ENCODE data around the gene HTATSF1.

HTATSF1 gene

DNA sequence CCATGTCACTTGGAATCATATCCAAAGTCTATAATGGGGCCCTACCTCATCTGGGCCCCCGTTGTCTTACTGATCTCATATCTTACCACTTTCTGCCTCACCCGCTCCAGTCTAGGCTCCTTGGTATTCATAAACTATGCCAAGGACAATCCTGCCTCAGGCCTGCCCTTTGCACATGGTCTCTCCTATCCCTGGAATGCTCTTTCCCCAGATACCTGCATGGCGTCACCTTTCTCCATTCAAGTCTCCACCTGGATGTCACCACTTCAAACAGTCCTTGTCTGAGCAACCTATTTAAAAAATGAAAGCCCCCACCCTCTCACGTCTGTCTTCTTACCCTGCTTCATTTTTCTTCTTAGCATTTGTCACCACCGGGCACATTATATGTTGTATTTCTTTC, 42.8 kb downstream of the HTATSF1 start:
- Histone ChIP-seq H3K23ac (ENCODE audit: low read length in 2 of 2) (no peak overlapping the region), H3K4ac (ENCODE audit: low read depth in 1 of 2, low read length in 2 of 2) (no peak overlapping the region), H3K27me3 (ENCODE audit: control insufficient read depth in 1 of 2, insufficient read depth in 1 of 2, low read length in 2 of 2) (peaks cover 0 to 26% of the 10 kb centered on the region in 2 experiments), H3K18ac (ENCODE audit: low read depth in 1 of 2, low read length in 2 of 2) (no peak overlapping the region), H4K91ac (ENCODE audit: low read length) (no peak overlapping the region), H4K8ac (ENCODE audit: low read length) (no peak overlapping the region), H3K4me3 (ENCODE audit: insufficient read depth in 1 of 2, low read depth in 1 of 2, low read length in 2 of 2) (no peak overlapping the region), H2BK12ac (ENCODE audit: low read length in 2 of 2) (no peak overlapping the region), H2AFZ (ENCODE audit: low read depth, low read length) (no peak overlapping the region), H2BK5ac (ENCODE audit: low read depth, low read length, poor library complexity, severe bottlenecking) (no peak overlapping the region), H2AK5ac (ENCODE audit: low read length, severe bottlenecking) (no peak overlapping the region), H2BK120ac (ENCODE audit: low read depth, low read length) (no peak overlapping the region), H3K27ac (ENCODE audit: low read length, poor library complexity, severe bottlenecking) (no peak overlapping the region), H3K4me2 (ENCODE audit: low read length, poor library complexity, severe bottlenecking) (no peak overlapping the region), H3K9ac (ENCODE audit: low read length) (no peak overlapping the region), H3K9me3 (ENCODE audit: control insufficient read depth, low read length) (no peaks in the 10 kb centered on the region), H3K14ac (ENCODE audit: low read length in 2 of 2) (no peak overlapping the region), H3K4me1 (ENCODE audit: control insufficient read depth, insufficient read depth, low read depth, low read length) (no peaks in the 10 kb centered on the region), H3K36me3 (ENCODE audit: control insufficient read depth in 1 of 2, insufficient read depth in 2 of 2, low read depth in 1 of 2, low read length in 2 of 2) (no peaks in the 10 kb centered on the region), H3K79me1 (replicated peaks; ENCODE audit: low read length, poor library complexity, severe bottlenecking) (no peaks in the 10 kb centered on the region), H2BK15ac (ENCODE audit: low read depth, poor library complexity, severe bottlenecking) (no peak overlapping the region)
- no peak for DNase-seq
- WGBS: 68% methylated on average over 5 of the region's 5 CpGs

DNA sequence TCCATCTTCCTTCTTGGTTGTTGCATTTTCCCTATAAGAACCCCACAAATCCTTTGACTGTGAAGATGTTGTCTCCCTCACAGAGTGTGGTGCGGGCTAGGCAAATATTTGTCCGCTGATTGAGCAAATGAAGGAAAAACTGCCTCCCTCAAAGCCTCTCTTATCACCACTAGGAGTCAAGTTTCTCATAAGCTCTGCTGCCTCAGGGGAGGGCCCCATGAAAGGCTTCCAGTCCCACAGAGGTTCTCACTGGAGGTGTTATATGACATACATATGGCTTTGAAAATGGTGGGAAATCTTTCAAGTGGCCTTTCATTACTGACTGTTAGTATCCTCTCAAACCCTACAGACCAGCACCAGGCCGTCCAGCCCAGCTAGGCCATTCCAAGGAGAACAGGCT, 43.9 kb downstream of the HTATSF1 start:
- H3K14ac ChIP-seq (ENCODE audit: low read length in 2 of 2): no peak overlapping the region
- H2AFZ ChIP-seq (ENCODE audit: low read depth, low read length): no peak overlapping the region
- no peaks in the 10 kb centered on the region for H3K9me3 ChIP-seq (ENCODE audit: control insufficient read depth, low read length)
- 82% methylated on average over 3 of the region's 3 CpGs for WGBS
- no peaks in the 10 kb centered on the region for H3K4me1 ChIP-seq (ENCODE audit: control insufficient read depth, insufficient read depth, low read depth, low read length)
- H2BK5ac ChIP-seq (ENCODE audit: low read depth, low read length, poor library complexity, severe bottlenecking): no peak overlapping the region
- no peaks in the 10 kb centered on the region for H3K79me1 ChIP-seq (replicated peaks; ENCODE audit: low read length, poor library complexity, severe bottlenecking)
- H4K8ac ChIP-seq (ENCODE audit: low read length): no peak overlapping the region
- H4K91ac ChIP-seq (ENCODE audit: low read length): no peak overlapping the region
- peaks cover 0 to 26% of the 10 kb centered on the region in 2 experiments for H3K27me3 ChIP-seq (ENCODE audit: control insufficient read depth in 1 of 2, insufficient read depth in 1 of 2, low read length in 2 of 2)
- H2BK15ac ChIP-seq (ENCODE audit: low read depth, poor library complexity, severe bottlenecking): no peak overlapping the region
- no peak overlapping the region for H2AK5ac ChIP-seq (ENCODE audit: low read length, severe bottlenecking)
- no peak overlapping the region for H2BK120ac ChIP-seq (ENCODE audit: low read depth, low read length)
- no peak overlapping the region for H3K23ac ChIP-seq (ENCODE audit: low read length in 2 of 2)
- no peak overlapping the region for H3K4me2 ChIP-seq (ENCODE audit: low read length, poor library complexity, severe bottlenecking)
- H3K9ac ChIP-seq (ENCODE audit: low read length): no peak overlapping the region
- no peak overlapping the region for H2BK12ac ChIP-seq (ENCODE audit: low read length in 2 of 2)
- no peak overlapping the region for H3K18ac ChIP-seq (ENCODE audit: low read depth in 1 of 2, low read length in 2 of 2)
- H3K36me3 ChIP-seq (ENCODE audit: control insufficient read depth in 1 of 2, insufficient read depth in 2 of 2, low read depth in 1 of 2, low read length in 2 of 2): no peaks in the 10 kb centered on the region
- no peak overlapping the region for H3K4me3 ChIP-seq (ENCODE audit: insufficient read depth in 1 of 2, low read depth in 1 of 2, low read length in 2 of 2)
- DNase-seq: no peak
- H3K27ac ChIP-seq (ENCODE audit: low read length, poor library complexity, severe bottlenecking): no peak overlapping the region
- no peak overlapping the region for H3K4ac ChIP-seq (ENCODE audit: low read depth in 1 of 2, low read length in 2 of 2)

DNA sequence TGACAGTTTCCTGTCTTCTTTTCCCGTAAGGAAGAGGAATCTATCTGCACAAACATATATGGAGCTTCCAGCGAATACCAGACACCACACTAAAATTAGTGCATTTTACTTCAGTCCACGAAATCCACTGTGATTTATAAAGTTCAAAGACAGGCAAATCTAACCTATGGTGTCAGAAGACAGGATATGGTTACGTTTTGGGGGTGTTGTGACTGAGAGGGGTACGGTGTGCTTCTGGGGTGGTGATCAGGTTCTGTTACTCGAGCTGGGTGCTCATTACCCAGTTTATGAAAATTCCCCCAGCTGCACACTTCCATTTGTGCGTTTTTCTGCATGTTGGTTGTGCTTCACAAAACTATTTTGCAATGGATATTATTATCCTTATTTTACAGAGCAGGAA, 44.9 kb downstream of the HTATSF1 start:
- 82% methylated on average over 2 of the region's 7 CpGs for WGBS
- H4K91ac ChIP-seq (ENCODE audit: low read length): no peak overlapping the region
- no peak overlapping the region for H2AK5ac ChIP-seq (ENCODE audit: low read length, severe bottlenecking)
- H3K27ac ChIP-seq (ENCODE audit: low read length, poor library complexity, severe bottlenecking): no peak overlapping the region
- H3K36me3 ChIP-seq (ENCODE audit: control insufficient read depth in 1 of 2, insufficient read depth in 2 of 2, low read depth in 1 of 2, low read length in 2 of 2): no peaks in the 10 kb centered on the region
- H3K4me3 ChIP-seq (ENCODE audit: insufficient read depth in 1 of 2, low read depth in 1 of 2, low read length in 2 of 2): no peak overlapping the region
- no peak overlapping the region for H2BK5ac ChIP-seq (ENCODE audit: low read depth, low read length, poor library complexity, severe bottlenecking)
- no peak overlapping the region for H2AFZ ChIP-seq (ENCODE audit: low read depth, low read length)
- no peaks in the 10 kb centered on the region for H3K9me3 ChIP-seq (ENCODE audit: control insufficient read depth, low read length)
- no peaks in the 10 kb centered on the region for H3K4me1 ChIP-seq (ENCODE audit: control insufficient read depth, insufficient read depth, low read depth, low read length)
- no peak overlapping the region for H3K23ac ChIP-seq (ENCODE audit: low read length in 2 of 2)
- H2BK120ac ChIP-seq (ENCODE audit: low read depth, low read length): no peak overlapping the region
- no peak overlapping the region for H2BK15ac ChIP-seq (ENCODE audit: low read depth, poor library complexity, severe bottlenecking)
- DNase-seq: no peak
- no peak overlapping the region for H2BK12ac ChIP-seq (ENCODE audit: low read length in 2 of 2)
- peaks cover 0 to 26% of the 10 kb centered on the region in 2 experiments for H3K27me3 ChIP-seq (ENCODE audit: control insufficient read depth in 1 of 2, insufficient read depth in 1 of 2, low read length in 2 of 2)
- no peak overlapping the region for H3K4me2 ChIP-seq (ENCODE audit: low read length, poor library complexity, severe bottlenecking)
- no peak overlapping the region for H3K14ac ChIP-seq (ENCODE audit: low read length in 2 of 2)
- no peaks in the 10 kb centered on the region for H3K79me1 ChIP-seq (replicated peaks; ENCODE audit: low read length, poor library complexity, severe bottlenecking)
- no peak overlapping the region for H3K9ac ChIP-seq (ENCODE audit: low read length)
- no peak overlapping the region for H4K8ac ChIP-seq (ENCODE audit: low read length)
- no peak overlapping the region for H3K4ac ChIP-seq (ENCODE audit: low read depth in 1 of 2, low read length in 2 of 2)
- H3K18ac ChIP-seq (ENCODE audit: low read depth in 1 of 2, low read length in 2 of 2): no peak overlapping the region

DNA sequence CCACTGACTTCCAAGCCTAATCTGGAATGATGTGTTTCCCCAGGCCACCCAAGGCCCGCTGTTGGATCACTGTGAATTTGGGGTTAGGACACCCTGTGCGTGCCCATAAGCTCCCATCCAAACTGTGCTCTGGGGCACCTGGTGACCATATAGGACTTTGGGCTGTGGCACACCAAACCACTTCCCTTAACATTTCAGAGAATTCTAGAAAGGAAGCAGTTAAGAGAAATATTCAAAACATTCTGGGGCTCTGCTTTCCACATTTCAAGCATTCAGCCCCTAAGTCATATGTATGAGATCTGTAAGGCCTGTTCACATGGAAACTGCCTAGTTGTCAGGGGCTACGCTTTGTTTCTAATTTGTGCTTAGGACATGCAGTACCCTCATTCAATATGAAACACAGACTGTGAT, 49.0 kb downstream of the HTATSF1 start:
- Histone ChIP-seq H2AFZ (ENCODE audit: low read depth, low read length) (no peak overlapping the region), H3K36me3 (ENCODE audit: control insufficient read depth in 1 of 2, insufficient read depth in 2 of 2, low read depth in 1 of 2, low read length in 2 of 2) (no peaks in the 10 kb centered on the region), H3K18ac (ENCODE audit: low read depth in 1 of 2, low read length in 2 of 2) (no peak overlapping the region), H3K4me3 (ENCODE audit: insufficient read depth in 1 of 2, low read depth in 1 of 2, low read length in 2 of 2) (no peak overlapping the region), H3K9ac (ENCODE audit: low read length) (no peak overlapping the region), H3K4me2 (ENCODE audit: low read length, poor library complexity, severe bottlenecking) (no peak overlapping the region), H2AK5ac (ENCODE audit: low read length, severe bottlenecking) (no peak overlapping the region), H2BK120ac (ENCODE audit: low read depth, low read length) (no peak overlapping the region), H2BK12ac (ENCODE audit: low read length in 2 of 2) (no peak overlapping the region), H3K9me3 (ENCODE audit: control insufficient read depth, low read length) (no peaks in the 10 kb centered on the region), H2BK5ac (ENCODE audit: low read depth, low read length, poor library complexity, severe bottlenecking) (no peak overlapping the region), H3K4ac (ENCODE audit: low read depth in 1 of 2, low read length in 2 of 2) (no peak overlapping the region), H3K27ac (ENCODE audit: low read length, poor library complexity, severe bottlenecking) (no peak overlapping the region), H3K27me3 (ENCODE audit: control insufficient read depth in 1 of 2, insufficient read depth in 1 of 2, low read length in 2 of 2) (peaks cover 0 to 17% of the 10 kb centered on the region in 2 experiments), H3K14ac (ENCODE audit: low read length in 2 of 2) (no peak overlapping the region), H4K91ac (ENCODE audit: low read length) (no peak overlapping the region), H4K8ac (ENCODE audit: low read length) (no peak overlapping the region), H2BK15ac (ENCODE audit: low read depth, poor library complexity, severe bottlenecking) (no peak overlapping the region), H3K4me1 (ENCODE audit: control insufficient read depth, insufficient read depth, low read depth, low read length) (no peaks in the 10 kb centered on the region), H3K79me1 (replicated peaks; ENCODE audit: low read length, poor library complexity, severe bottlenecking) (no peaks in the 10 kb centered on the region), H3K23ac (ENCODE audit: low read length in 2 of 2) (no peak overlapping the region)
- no peak for DNase-seq
- WGBS: 100% methylated on average over 2 of the region's 3 CpGs

All from mesenchymal stem cell (in vitro differentiated cells and primary cell).